ENCODE results near the gene RAB7B. TPM values are rescaled to one million over a fixed set of nuclear protein-coding genes. Genes with fewer than 3 reads are reported as not detected.
A peak's percentile ranks its signal among the peaks of the same experiment; 100 is the strongest.

Gene RAB7B
- total RNA-seq, 1 experiment from 2014 or later = 25.7 TPM

- Histone ChIP-seq H3K36me3 (no peaks in the 10 kb centered on the region), H3K9me3 (peaks cover 5% of the 10 kb centered on the region; the same call in 1 of the 2 replicates), H3K4me3 (no peak overlapping the region), H3K27me3 (peaks cover 6% of the 10 kb centered on the region; the same call in 1 of the 2 replicates)
- DNase-seq = peak; percentile 74
Measured at GRCh38 chr1:206030714-206031113, 27.5 kb upstream of the RAB7B start.

GRCh38 chr1:206030191-206030590 is 27.0 kb upstream of the RAB7B start:
- Histone ChIP-seq H3K4me3 (no peak overlapping the region), H3K36me3 (no peaks in the 10 kb centered on the region), H3K9me3 (peaks cover 5% of the 10 kb centered on the region; the same call in 1 of the 2 replicates), H3K27me3 (peaks cover under 1% of the 10 kb centered on the region; the same call in 1 of the 2 replicates)
- DNase-seq = no peak

DNA sequence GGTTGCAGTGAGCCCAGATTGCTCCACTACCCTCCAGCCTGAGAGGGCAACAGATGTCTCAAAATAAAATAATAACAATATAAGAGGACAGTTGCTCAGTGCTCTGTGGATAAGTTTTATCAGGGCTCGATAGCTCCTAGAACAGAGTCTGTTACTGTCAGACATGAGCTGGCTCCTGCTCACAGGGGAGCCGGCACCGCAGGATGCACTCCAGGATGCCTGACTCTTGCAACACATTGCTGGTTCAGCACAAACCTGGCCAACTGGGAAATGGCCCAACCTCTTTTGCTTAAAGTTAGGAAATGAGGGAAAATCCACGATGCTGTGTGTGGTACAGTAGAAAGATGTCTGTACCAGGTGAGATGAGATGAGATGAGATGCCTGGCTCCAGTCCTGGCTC is 26.3 kb upstream of the RAB7B start:
- H3K27me3 ChIP-seq = no peaks in the 10 kb centered on the region
- no peak overlapping the region for H3K4me3 ChIP-seq
- H3K36me3 ChIP-seq = no peaks in the 10 kb centered on the region
- peak; percentile 82 for DNase-seq
- H3K9me3 ChIP-seq = peaks cover 5% of the 10 kb centered on the region; the same call in 1 of the 2 replicates

- H3K4me3 ChIP-seq = no peak overlapping the region
- no peaks in the 10 kb centered on the region for H3K36me3 ChIP-seq
- peak; percentile 61 for DNase-seq
- H3K27me3 ChIP-seq = no peaks in the 10 kb centered on the region
- H3K9me3 ChIP-seq = peaks cover 5% of the 10 kb centered on the region; the same call in 1 of the 2 replicates
Measured at GRCh38 chr1:206025283-206025820, 22.2 kb upstream of the RAB7B start.

GRCh38 chr1:206023695-206024094 is 20.5 kb upstream of the RAB7B start, which contains the start of gene CTSE:
CTSE (minus strand) TSS chr1:206023895; CDS start chr1:206023791, 104 bp downstream.
- DNase-seq = no peak
- no peak within 1 kb of the TSS for H3K4me3 ChIP-seq
- no peaks in the 10 kb centered on the region for H3K36me3 ChIP-seq
- peaks cover 5% of the 10 kb centered on the region; the same call in 1 of the 2 replicates for H3K9me3 ChIP-seq
- H3K27me3 ChIP-seq = no peaks in the 10 kb centered on the region

- no peak for DNase-seq
- H3K9me3 ChIP-seq = peaks cover 5% of the 10 kb centered on the region; the same call in 1 of the 2 replicates
- H3K36me3 ChIP-seq = no peaks in the 10 kb centered on the region
- no peaks in the 10 kb centered on the region for H3K27me3 ChIP-seq
- H3K4me3 ChIP-seq = no peak overlapping the region
Measured at GRCh38 chr1:206022766-206023165, 19.6 kb upstream of the RAB7B start.

GRCh38 chr1:206021626-206022365 is 18.6 kb upstream of the RAB7B start:
- DNase-seq = peak; percentile 32

DNA sequence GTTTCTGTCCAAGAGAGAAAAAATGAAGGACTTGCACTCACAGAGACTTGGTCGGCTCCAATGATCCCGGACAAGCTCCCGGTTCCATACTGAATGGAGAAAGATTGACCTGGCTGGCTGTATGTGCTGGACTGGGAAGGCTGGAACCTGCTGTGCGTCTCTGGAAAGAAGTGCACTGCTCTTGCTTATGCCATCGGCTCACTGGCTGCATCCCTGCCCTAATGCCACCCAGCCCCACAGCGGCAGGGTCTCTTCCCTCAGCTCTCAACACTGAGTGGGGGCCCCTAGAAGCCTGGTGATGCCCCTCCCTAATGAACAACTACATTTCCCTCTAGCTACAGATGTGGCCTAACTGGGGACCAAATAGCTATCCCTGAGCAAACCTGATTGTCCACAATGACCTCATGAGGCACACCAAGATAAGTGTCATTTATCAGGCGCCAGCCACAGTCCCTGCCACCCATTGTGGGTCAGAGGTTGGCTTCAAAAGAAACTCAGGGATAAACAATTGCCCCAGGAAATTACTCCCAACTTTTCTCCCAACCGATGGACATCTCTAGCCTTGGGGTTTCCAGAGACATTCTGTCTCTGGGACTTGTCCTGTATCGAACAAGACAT is 17.9 kb upstream of the RAB7B start:
- Histone ChIP-seq H3K36me3 (no peaks in the 10 kb centered on the region), H3K27me3 (no peaks in the 10 kb centered on the region), H3K4me3 (no peak overlapping the region), H3K9me3 (no peaks in the 10 kb centered on the region)
- no peak for DNase-seq

More at GRCh38 chr1:206021626-206022365, 18.6 kb upstream of the RAB7B start:
- H3K36me3 ChIP-seq = no peaks in the 10 kb centered on the region
- no peaks in the 10 kb centered on the region for H3K27me3 ChIP-seq
- peaks cover 5% of the 10 kb centered on the region; the same call in 1 of the 2 replicates for H3K9me3 ChIP-seq
- H3K4me3 ChIP-seq = no peak overlapping the region

- no peak for DNase-seq
- no peaks in the 10 kb centered on the region for H3K36me3 ChIP-seq
- no peak overlapping the region for H3K4me3 ChIP-seq
- H3K9me3 ChIP-seq = no peaks in the 10 kb centered on the region
- H3K27me3 ChIP-seq = no peaks in the 10 kb centered on the region
Measured at GRCh38 chr1:206020393-206021007, 17.3 kb upstream of the RAB7B start.

GRCh38 chr1:206015071-206015470 is 11.9 kb upstream of the RAB7B start:
- Histone ChIP-seq H3K36me3 (no peaks in the 10 kb centered on the region), H3K4me3 (no peak overlapping the region), H3K9me3 (no peaks in the 10 kb centered on the region), H3K27me3 (no peaks in the 10 kb centered on the region)
- DNase-seq = no peak

DNA sequence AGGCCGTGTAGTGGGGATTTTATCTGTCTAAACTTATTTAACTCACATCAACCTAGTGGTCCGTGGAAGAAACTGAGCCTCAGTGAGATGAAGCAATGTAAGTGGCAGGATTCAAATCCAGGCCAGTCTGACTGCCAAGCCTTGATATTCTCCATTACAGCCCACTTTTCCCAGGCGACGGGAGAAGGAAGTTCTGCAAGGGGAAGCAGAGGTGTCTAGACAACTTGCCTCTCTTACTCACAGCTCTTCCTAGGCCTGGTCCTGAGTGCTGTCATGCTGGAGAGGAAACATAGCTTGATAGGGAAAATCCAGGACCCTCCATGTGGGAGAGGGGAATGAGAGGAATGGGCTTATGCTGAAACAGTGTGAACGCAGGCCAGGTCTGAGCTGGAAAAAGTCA is 11.4 kb upstream of the RAB7B start:
- no peak for DNase-seq
- no peaks in the 10 kb centered on the region for H3K9me3 ChIP-seq
- H3K36me3 ChIP-seq = no peaks in the 10 kb centered on the region
- no peak overlapping the region for H3K4me3 ChIP-seq
- H3K27me3 ChIP-seq = no peaks in the 10 kb centered on the region

GRCh38 chr1:206013026-206013795 is 10.0 kb upstream of the RAB7B start:
- H3K4me3 ChIP-seq = no peak overlapping the region
- H3K9me3 ChIP-seq = no peaks in the 10 kb centered on the region
- no peak for DNase-seq
- no peaks in the 10 kb centered on the region for H3K27me3 ChIP-seq
- H3K36me3 ChIP-seq = no peaks in the 10 kb centered on the region

DNA sequence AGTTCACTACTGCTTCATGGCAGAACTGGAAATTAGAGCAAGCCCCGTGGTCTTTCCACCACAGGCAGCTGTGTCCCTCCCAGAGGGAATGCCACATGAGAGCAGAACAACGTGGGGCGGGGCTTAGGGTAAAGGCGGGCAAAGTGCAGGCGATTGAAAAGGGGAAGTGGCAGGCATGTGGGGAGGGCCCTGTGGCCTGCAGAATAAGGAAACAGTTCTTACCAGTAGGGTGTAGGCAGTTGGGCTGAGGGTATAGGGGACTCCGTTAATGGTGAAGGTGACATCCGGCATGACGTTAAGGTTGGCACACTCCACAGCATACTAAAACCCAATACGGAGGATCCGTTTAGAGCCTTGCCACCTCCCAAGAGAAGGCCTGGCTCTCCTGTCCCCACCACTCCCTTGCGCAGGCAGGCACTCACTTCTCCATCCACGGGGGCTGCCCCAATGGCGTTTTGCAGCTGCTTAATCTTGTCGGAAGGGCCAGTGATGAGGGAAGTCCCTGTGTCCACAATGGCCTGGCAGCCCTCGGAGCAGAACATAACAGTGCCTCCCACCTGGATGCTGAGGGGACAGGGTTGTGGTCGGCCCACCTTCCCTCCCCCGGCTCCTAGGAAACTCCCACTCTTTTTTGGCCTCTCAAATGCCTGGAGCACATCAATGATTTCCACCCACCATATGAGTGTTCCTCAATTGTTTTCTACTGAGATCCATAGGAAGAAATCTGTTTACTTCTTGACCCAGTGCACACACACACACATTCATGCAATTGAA is 9.1 kb upstream of the RAB7B start:
- no peaks in the 10 kb centered on the region for H3K9me3 ChIP-seq
- H3K27me3 ChIP-seq = no peaks in the 10 kb centered on the region
- H3K36me3 ChIP-seq = no peaks in the 10 kb centered on the region
- DNase-seq = no peak
- H3K4me3 ChIP-seq = no peak overlapping the region

DNA sequence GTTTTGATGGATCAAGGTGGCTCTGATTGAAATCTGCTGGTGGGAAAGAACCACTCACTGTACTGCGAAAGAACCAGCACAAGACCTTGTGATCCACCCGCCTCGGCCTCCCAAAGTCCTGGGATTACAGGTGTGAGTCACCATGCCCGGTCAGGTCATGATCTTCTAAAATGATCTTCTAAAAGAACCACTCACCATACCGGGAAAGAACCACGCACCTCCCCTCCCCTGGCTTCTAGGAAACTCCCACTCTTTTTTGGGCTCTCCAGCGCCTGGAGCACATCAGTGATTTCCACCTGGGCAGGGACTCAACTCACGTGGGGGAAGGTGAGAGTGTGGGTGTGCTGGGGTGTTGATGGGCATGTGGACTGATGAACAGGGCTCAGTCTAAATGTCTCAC is 7.9 kb upstream of the RAB7B start:
- H3K4me3 ChIP-seq = no peak overlapping the region
- no peaks in the 10 kb centered on the region for H3K9me3 ChIP-seq
- no peaks in the 10 kb centered on the region for H3K27me3 ChIP-seq

GRCh38 chr1:206010060-206010459 is 6.9 kb upstream of the RAB7B start:
- Histone ChIP-seq H3K36me3 (no peaks in the 10 kb centered on the region), H3K4me3 (no peak overlapping the region), H3K27me3 (no peaks in the 10 kb centered on the region), H3K9me3 (no peaks in the 10 kb centered on the region)
- DNase-seq = no peak

More for the DNA sequence above, 7.9 kb upstream of the RAB7B start:
- no peaks in the 10 kb centered on the region for H3K36me3 ChIP-seq
- no peak for DNase-seq

GRCh38 chr1:206006946-206007345 is 3.8 kb upstream of the RAB7B start:
- Histone ChIP-seq H3K9me3 (no peaks in the 10 kb centered on the region), H3K27me3 (no peaks in the 10 kb centered on the region), H3K36me3 (no peaks in the 10 kb centered on the region), H3K4me3 (no peak overlapping the region)
- no peak for DNase-seq

Measured in MG63 (cell line).